GM19035 (cell line): Measurements from ENCODE around the gene SCYL3.
"Not testable (repeated sequence)": the region's sequence is repeated elsewhere in the genome, so short reads cannot be mapped to it uniquely, and the experiment has no call there.

Experiments
- ATAC-seq: cut with Tn5 transposase; IDR thresholded peaks from one replicate; pipeline ENCODE4 v1.9.1; 2021; ENCODE audit not compliant: unreplicated experiment

SCYL3 gene

GRCh38 chr1:169871988-169872387 lies 21.7 kb downstream of the SCYL3 start:
- not testable (repeated sequence) for ATAC-seq

GRCh38 chr1:169869426-169869825 lies 24.3 kb downstream of the SCYL3 start:
- ATAC-seq = no peak

GRCh38 chr1:169868978-169869377 lies 24.7 kb downstream of the SCYL3 start:
- no peak for ATAC-seq

- ATAC-seq = no peak
Observed at GRCh38 chr1:169867012-169867675, 26.6 kb downstream of the SCYL3 start.

- ATAC-seq = no peak
Observed at GRCh38 chr1:169866577-169866976, 27.1 kb downstream of the SCYL3 start.

GRCh38 chr1:169864531-169864930 lies 29.2 kb downstream of the SCYL3 start:
- not testable (repeated sequence) for ATAC-seq

- no peak for ATAC-seq
Observed at GRCh38 chr1:169860750-169861149, 32.9 kb downstream of the SCYL3 start.

GRCh38 chr1:169860187-169860586 lies 33.5 kb downstream of the SCYL3 start:
- ATAC-seq = no peak

- no peak for ATAC-seq
Observed at GRCh38 chr1:169859001-169859400, 34.7 kb downstream of the SCYL3 start.

- no peak for ATAC-seq
Observed at GRCh38 chr1:169858467-169858866, 35.2 kb downstream of the SCYL3 start.

- ATAC-seq = no peak
Observed at GRCh38 chr1:169853341-169853740, 40.4 kb downstream of the SCYL3 start.

GRCh38 chr1:169849346-169850022 lies 44.2 kb downstream of the SCYL3 start:
- ATAC-seq = no peak

- ATAC-seq = no peak
Observed at GRCh38 chr1:169848456-169848855, 45.2 kb downstream of the SCYL3 start.

GRCh38 chr1:169844941-169845608 lies 48.6 kb downstream of the SCYL3 start:
- no peak for ATAC-seq

- no peak for ATAC-seq
Observed at GRCh38 chr1:169838942-169839341, 54.8 kb downstream of the SCYL3 start.

GRCh38 chr1:169836198-169836597 lies 57.5 kb downstream of the SCYL3 start:
- no peak for ATAC-seq

- ATAC-seq = no peak
Observed at GRCh38 chr1:169835647-169836046, 58.0 kb downstream of the SCYL3 start.

- no peak for ATAC-seq
Observed at GRCh38 chr1:169834869-169835268, 58.8 kb downstream of the SCYL3 start.

- no peak for ATAC-seq
Observed at GRCh38 chr1:169833179-169833901, 60.4 kb downstream of the SCYL3 start.

- ATAC-seq = no peak
Observed at GRCh38 chr1:169829671-169830070, 64.0 kb downstream of the SCYL3 start.

GRCh38 chr1:169824153-169824552 lies 69.5 kb downstream of the SCYL3 start:
- ATAC-seq = no peak

GRCh38 chr1:169821500-169821899 lies 72.2 kb downstream of the SCYL3 start:
- ATAC-seq = no peak
